Keratinocyte (primary cell): ENCODE measurements around the gene SIK3.

Experiments used
- EZH2 ChIP-seq: IDR thresholded peaks from one replicate; pipeline ENCODE4 v1.6.1; 2012; ENCODE audit warnings: inconsistent platforms, mild to moderate bottlenecking, low read length, moderate library complexity
- TF ChIP-seq, protein P1 (sequence below), 3 experiments: IDR thresholded peaks in 1 of 3; conservative IDR thresholded peaks in 1 of 3; optimal IDR thresholded peaks in 1 of 3; 2 replicates in 2 of 3; 3 replicates in 1 of 3; pipeline versions ENCODE3 to v1.5.1; 2011; ENCODE audit warnings: low read length in 3 of 3, mild to moderate bottlenecking in 3 of 3, moderate library complexity in 2 of 3, control low read depth in 1 of 3, inconsistent platforms in 1 of 3; ENCODE audit not compliant: insufficient read depth in 2 of 3; ENCODE audit errors: extremely low read depth in 1 of 3

DNA sequence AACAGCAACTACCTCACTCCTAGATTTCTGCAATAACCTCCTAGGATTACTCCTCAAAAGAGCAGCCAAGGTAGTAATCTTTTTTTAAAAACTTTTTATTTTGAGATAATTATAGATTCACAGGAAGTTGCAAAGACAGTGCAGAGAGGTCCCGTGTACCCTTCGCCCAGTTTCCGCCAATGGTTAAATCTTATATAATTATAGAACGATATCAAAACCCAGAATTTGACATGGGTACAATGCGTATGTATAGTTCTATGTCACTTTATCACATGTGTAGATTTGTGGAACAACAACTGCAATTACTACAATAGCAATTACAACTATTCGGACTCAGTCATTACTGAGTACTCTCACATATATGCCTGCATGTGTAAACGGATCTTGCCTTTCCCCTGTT is 166.0 kb downstream of the SIK3 start:
- TF ChIP-seq, protein P1, sequence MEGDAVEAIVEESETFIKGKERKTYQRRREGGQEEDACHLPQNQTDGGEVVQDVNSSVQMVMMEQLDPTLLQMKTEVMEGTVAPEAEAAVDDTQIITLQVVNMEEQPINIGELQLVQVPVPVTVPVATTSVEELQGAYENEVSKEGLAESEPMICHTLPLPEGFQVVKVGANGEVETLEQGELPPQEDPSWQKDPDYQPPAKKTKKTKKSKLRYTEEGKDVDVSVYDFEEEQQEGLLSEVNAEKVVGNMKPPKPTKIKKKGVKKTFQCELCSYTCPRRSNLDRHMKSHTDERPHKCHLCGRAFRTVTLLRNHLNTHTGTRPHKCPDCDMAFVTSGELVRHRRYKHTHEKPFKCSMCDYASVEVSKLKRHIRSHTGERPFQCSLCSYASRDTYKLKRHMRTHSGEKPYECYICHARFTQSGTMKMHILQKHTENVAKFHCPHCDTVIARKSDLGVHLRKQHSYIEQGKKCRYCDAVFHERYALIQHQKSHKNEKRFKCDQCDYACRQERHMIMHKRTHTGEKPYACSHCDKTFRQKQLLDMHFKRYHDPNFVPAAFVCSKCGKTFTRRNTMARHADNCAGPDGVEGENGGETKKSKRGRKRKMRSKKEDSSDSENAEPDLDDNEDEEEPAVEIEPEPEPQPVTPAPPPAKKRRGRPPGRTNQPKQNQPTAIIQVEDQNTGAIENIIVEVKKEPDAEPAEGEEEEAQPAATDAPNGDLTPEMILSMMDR (optimal IDR thresholded peaks at IDR 0.05 in 1 of 3, IDR thresholded peaks at IDR 0.05 in 1 of 3, conservative IDR thresholded peaks at IDR 0.05 in 1 of 3; ENCODE audit: extremely low read depth in 1 of 3, insufficient read depth in 2 of 3, low read length in 3 of 3) = no peak
- no peak for TF ChIP-seq EZH2
